NCI-H2227 (cell line): ENCODE data around the gene CD82.

Experiments
- DNase-seq: peaks from one replicate; lab custom pipeline; 2025; ENCODE audit not compliant: unreplicated experiment; lab: John Stamatoyannopoulos, UW

CD82 gene

DNA sequence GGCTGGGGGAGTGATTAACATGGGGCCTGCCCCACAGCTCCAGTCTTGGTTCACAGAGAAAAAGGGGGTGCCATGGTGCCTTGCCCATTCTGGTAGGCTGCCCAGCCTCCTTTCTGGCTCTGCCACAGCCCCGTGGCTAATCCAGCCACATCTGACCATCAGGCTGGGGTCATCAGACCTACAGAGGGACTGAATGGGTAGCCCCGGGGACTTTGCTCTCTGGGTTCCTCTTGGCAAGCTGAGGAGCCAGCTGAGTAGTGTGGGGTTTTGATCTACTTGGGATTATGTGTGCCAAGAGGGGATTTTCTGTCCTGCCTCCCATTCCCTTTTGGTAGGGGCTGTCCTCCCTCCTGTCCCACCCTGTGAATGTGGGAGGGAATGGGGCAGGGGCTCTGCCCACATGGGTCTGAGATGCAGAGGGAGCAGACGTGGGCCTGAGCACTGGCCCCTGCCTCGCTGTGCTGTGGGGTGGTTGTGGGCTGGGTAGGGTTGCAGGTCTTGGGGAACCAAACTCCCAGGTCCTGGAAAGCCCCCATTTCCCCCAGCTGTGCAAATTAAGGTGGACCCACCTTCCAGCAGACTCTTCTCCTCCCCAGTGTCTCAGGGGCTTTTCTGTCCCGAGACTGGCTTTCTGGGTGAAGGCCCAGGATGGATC, 32.0 kb downstream of the CD82 start:
- DNase-seq: no peak

- no peak for DNase-seq
Observed at GRCh38 chr11:44598831-44599230, 33.4 kb downstream of the CD82 start.

DNA sequence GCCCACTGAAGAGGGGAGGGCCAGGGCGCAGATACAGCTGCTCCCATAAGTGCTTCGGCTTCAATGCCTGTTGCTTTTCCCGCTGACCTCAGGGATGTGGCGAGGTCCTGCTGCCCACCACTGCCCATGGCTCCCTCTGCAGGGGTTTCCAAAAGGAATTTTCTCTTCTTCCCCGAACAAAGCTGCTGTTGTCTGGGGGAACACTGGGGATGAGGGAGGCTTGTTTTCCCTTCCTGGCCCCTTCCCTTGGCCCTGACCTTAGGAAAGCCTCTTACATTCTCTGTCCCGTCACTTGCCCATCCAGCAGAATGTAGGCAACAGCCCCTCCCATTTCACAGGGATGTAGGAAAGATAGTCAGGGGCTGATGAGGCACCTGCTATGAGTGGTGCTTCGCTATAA, 34.8 kb downstream of the CD82 start:
- no peak for DNase-seq

GRCh38 chr11:44600839-44601383, 35.4 kb downstream of the CD82 start:
- DNase-seq: no peak

DNA sequence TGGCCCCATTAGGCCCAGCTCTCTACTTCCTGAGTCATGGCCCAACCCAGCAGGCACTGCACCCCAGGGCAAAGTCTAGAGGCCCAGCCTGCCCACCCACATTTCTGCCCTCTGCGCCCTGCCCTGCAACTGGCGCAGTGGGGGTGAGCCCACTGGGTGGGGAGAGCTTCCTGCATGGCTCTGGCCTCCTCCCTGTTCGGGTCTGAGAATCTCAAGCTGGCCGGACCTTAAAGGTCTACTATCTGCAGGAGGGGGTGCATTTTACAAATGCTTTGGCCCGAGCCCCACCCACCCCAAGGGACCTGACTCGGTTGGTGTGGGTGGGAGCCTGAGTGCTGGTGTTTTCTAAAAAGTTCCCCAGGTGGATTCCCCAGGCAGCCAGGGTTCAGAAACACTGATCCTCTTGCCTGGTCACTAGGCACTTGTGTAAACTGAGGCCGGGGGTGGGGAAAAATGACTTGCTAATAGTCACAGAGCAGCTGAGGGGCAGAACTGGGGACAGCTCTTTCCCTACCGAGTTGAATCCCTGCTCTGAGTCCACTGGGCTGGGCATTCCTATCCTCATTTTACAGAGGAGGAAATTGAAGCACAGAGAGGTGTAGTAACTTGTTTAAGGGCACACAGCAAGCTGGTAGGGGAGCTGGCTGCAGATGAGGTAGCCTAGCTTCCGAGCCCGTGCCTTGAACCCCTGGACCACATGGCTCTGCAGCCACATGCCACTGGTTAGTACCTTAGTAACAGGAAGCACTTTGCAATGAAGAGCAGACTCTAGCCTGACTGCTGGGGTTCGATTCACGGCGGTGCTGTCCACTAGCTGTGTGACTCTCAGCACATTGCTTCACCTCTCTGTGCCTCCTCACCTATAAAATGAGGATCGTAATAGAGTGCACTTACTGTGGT, 36.3 kb downstream of the CD82 start:
- DNase-seq: no peak

DNA sequence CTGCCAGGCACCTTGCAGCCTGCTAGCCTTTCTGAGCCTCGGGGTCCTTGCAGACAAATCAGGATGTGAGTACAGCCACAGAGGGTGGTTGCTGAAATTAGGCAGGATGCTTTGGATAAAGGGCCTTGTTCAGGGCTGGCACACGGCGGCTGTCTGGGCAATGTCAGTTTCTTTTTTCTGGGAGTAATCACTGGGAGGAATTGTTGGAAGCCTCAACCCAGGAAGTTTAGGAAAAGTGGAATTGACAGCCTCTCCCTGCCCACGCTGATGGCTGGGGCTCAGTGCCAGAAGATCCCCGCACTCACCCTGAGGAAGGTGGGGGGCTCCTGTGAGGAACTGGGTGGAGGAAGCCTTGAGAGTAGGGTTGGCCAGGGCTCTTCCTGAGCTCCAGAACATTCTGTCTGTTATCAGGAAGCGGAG, 37.4 kb downstream of the CD82 start:
- DNase-seq: no peak

- DNase-seq: no peak
Observed at GRCh38 chr11:44604171-44604581, 38.7 kb downstream of the CD82 start.

- no peak for DNase-seq
Observed at GRCh38 chr11:44605068-44605708, 39.7 kb downstream of the CD82 start.

DNA sequence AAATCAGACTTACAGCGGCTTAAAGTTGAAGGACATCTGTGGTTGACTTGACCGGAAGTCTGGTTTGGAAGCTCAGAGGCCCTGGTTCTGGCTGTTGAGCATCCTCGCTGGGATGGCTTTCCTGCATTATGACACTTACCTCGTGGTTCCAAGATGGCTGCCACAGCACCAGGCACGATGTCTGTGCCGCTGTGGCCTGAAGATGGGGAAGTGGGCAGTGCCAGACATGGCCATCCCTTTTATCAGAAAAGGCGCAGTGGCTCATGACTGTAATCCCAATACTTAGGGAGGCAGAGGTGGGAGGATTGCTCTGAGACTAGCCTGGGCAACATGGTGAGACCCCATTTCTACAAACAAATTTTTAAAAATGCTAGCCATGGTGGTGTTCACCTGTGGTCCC, 40.5 kb downstream of the CD82 start:
- DNase-seq: no peak

DNA sequence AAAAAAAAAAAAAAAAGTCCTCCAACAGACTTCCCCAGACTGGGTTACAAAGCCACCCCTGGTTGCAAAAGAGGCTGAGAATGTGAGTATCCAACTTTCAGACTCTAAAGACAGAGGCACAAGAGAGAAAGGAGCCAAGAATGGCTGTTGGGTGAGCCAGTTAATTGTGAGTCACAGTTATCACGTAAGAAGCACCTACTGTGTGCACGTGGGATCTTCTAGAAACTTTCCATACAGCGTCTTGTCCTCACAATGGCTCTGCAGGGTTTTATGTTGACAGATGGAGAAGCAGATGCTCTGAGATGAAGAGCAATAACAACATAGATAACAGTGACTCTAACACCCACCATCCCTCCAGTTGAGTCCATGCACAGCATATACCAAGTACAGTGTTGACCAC, 41.0 kb downstream of the CD82 start:
- no peak for DNase-seq

GRCh38 chr11:44607319-44607962, 42.0 kb downstream of the CD82 start:
- no peak for DNase-seq

GRCh38 chr11:44607987-44608386, 42.5 kb downstream of the CD82 start:
- no peak for DNase-seq

GRCh38 chr11:44608651-44608990, 43.2 kb downstream of the CD82 start:
- DNase-seq: no peak

DNA sequence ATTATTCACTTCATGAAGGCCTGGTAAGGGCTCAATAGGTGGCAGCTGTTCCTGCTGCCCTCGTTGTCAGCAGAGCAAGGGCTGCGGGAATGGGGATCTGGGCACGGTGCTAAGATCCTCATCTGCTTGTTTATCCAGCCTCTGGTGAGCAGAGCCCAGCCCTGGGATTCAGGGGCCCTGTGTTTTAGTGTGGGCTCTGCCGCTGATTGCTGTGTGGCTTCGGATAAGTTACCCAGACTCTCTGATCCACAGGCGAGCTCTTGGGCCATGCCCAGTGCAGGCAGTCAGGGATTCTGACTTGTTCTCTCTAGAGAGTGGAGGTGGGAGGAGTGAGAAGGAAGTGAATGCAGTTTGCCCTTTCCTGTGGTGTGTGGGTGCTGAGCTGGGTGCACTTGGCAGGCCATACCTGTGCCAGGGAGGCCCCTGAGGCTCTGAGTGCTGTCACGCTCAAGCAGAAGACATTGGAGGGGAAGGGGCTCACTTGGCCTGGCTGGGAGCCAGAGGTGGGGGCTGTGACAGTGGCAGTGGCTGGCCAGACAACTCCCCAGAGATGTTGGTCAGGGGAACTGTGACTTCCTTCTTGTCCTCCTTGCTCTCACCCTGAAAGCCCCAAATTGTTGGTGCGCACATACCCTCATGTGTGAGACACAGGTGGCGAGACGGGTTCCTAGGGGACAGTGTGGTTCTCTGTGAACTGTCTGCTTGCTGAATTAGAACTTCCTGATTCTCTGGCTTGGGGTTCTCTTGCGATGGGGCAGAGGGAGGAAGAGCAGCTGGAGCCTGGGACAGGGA, 43.7 kb downstream of the CD82 start:
- no peak for DNase-seq

- DNase-seq: no peak
Observed at GRCh38 chr11:44609783-44610155, 44.3 kb downstream of the CD82 start.

DNA sequence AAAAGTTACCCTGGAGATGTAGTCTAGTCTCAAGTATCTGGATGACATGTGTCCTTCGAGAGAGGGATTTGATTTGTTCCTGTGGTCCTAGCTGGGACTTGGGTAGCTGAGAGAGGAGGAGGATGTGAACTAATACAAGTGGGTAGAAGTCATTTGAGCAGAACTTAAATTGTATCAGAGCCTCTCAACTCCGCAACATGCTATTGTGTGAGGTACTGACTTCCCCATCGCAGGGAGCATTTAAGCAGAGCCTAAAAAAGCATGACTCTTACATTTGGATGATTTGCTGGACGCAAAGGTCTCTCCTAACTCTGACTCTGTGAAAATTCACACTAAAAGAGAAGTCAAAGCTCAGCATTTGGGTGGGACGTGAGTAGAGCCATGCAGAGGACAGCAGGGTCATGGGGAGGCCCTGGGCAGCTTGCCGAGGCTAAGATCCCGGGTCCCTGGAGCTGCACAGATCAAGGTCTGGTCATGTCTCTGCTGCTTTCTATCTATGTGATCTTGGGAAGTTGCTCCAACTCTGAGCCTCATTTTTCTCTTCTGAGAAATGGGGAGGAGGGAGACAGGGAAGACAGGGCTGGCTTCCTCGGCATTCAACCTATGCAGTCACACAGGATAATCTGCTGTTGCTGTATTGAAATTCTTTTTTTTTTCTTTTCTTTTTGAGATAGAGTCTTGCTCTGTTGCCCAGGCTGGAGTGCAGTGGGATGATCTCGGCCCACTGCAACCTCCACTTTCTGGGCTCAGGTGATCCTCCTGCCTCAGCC, 44.9 kb downstream of the CD82 start:
- DNase-seq: no peak

GRCh38 chr11:44611088-44611487, 45.6 kb downstream of the CD82 start:
- DNase-seq: no peak

- no peak for DNase-seq
Observed at GRCh38 chr11:44611687-44612434, 46.4 kb downstream of the CD82 start.

- no peak for DNase-seq
Observed at GRCh38 chr11:44613153-44613552, 47.7 kb downstream of the CD82 start.
